Glomerular visceral epithelial cell (primary cell): ENCODE data around the gene XDH.

Experiments used
- DNase-seq: peaks from one replicate; pipeline ENCODE4 v3.0.0-alpha.2; 2016; ENCODE audit errors: extremely low spot score

Gene XDH

DNA sequence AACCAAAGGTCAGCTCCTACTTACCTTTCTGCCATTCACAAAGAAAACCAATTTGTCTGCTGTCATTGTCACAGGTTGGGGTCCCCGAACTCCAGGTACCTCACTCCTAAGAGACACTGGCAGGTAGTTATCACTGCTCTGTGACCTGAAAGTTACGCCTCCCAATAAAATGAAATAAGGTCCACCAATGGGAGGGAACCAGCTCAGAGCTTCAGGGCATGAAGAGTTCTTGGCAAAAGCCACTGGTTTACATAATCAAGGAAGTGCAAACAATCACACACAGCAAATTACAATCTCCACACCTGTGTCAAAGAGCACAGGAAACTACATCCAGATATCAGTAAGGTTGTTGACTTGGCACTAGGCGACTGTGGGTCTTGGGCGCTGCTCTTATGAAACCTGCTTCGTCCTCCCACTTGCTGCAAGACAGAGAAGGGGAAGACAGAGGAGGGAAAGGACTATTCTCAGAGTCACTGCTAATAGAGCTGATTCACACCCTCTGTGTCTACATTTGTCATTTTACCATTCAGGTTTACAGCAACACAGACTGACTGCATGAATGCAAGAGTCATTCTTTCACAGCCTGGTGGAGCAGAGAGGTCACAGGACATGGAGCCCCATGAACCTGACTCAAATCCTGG is at the start of gene XDH:
TSS of gene XDH (minus strand) at position 142 of the 641 bp plus-strand sequence. CDS start at position 66, 76 bp downstream.
- DNase-seq: no peak

DNA sequence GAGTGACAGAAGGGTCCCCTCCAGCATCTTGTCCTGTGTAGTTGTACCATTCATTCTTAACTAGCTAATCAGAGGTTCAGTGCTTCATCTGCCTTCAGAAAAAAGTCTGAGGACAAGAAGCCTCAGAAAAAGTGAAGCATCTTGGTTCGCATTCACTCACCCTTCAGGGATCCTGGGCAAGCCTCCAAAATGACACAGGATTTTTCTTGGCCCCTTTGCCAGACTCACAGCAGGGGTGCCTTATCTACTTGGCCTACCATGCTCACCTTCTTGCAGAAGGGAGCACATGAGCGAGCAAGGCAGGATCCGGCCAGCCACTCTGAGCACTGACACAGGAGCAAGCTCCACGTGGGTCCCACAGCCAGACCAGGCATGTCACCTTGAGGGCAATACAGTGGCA is 43.1 kb upstream of the XDH start:
- no peak for DNase-seq

DNA sequence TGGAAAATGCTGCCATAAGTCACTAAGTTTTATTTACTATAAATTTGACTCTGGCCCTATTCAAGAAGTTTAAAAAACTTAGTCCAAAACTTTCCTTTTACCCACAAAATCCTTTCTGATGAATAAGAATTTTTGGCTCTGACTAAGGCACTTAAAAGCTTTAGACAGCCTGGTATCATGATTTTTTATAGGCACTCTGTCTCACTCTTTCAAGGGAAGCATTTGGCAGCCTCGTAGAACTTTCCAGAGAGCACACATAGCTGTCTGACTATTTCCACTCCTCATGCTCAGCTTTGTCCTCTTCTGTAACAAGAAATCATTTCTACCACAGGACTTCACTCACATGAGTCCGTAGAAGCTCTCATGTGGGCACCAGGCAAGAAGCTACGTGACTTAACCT is 32.3 kb upstream of the XDH start:
- DNase-seq: no peak

DNA sequence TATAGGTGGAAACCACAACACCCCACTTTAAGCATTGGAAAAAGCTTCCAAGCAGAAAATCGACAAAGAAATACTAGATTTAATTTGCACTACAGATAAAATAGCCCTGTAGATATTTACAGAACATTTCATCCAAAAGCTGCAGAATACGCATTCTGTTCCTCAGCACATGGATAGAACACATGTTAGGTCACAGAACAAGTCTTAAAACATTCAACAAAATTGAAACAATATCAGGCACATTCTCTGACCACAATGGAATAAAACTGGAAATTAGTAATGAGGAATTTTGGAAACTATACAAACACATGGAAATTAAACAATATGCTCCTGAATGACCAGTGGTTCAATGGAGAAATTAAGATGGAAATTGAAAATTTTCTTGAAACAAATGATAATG is 27.8 kb upstream of the XDH start:
- no peak for DNase-seq

DNA sequence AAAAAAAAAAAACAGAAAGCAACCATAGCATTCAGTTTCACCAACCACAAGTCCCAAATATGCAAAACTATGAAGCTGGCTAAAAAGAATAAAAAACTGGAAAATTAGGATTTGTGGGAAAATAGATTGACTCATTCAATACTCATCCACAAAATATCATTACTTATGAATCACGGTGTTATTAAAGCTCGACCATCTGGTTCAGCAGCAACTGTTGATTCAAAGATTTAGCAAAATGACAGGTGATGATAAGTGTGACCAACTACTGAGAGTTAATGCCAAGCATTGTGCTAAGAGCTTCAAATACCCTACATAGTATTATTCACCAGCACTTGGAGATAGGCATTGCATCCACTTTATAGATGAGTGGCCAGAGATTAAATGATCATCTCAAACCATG is 26.2 kb upstream of the XDH start:
- peak; percentile 47 for DNase-seq

DNA sequence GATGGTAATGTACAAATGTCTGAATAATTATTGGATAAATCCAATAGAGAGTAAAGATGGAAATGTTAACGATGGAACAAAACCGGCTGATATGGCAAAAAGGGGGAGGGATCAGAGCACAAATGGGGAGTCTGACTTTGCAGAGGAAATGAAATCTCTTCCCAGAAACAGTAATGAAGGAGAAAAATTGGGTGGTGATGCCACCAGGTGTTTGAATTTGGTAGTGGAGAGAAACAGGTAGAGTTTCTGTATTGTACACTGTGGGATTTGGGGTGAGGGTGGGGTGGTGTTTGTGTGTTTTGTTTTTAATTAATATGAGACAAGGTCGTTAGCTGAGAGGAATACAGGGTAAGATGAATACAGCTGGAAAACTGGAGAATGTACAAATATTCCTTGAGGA is 20.4 kb upstream of the XDH start:
- no peak for DNase-seq

DNA sequence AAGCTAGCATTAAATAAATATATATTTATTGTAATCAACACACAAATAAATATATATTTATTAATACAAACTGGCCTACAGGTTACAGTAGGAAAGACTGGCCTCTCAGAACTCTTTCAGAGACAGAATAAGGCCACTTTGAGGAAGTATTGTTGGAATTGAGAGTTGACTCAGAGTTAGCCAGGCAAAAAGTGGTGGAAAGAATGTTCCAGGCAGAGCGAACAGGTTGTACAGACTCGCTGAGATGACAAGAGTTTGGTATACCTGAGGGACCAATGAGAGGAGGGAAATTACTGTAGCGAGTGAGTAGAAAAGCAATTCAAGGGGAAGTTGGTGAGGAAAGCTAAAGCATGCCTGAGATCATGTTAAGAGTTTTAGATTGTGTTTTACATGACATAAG is 19.0 kb upstream of the XDH start:
- DNase-seq: no peak

DNA sequence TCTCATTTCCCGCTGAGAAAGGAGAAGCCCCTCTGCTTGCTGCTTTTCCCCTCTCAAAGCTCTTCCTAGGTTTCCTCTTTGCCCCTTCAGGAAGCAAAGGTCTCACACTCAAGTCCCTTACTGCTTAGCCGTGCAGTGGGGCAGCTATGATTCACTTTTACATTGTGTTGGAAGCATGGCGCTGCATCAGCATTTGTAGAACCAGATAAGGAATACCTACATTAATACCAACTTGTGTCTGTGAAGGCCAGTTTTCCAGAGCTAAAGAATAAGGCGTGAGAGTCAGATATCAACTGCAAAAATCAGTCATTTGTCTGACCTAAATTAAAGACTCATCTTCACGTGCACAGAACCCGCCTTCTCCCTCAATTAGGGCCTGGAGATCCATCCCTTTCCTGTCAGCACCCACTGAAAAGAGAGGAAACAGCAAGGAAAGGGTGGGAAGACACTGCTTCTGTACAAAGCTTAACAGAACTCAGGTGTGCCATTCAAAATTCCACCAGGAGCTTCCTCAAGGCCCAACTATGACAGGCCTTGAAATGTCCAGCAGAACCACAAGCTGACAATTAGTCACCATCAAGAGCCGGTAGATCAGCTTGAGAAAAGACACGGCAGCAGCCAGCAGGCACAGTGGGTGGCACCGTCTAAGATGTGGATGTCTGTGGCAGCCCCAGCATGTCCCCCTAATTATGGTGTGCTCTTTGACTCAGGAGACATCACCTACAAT is 16.1 kb upstream of the XDH start:
- no peak for DNase-seq

DNA sequence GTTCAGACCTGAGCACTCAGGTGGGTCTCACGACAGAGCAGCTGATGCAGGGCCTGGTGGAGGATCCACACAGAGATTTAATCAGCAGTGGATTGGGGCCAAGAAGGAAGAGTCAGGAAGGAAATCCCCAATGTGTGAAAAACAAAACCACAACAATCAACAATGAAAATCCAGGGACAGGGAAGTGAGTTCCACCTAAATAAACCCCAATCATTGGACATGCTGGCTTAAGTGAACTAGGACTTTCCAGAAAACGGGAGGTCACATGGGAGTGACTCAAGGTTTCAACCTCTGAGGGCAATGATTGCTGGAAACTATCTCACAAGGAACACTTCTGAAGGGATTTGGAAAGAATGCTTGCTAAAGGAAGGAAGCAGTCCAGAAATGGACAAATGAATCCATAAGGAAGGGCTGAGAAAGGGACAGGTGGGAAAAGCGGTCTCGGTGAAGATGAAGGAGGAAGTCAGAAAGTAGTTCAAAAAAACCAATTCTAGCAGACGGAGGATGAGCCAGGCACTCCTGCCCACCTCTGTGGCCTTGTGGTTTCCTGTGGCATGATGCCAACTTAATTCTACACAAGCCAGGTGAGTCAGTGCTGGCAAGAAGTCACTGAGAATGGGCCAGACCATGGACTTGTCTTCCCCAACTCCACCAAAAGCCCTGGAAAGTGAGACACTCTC is 15.4 kb upstream of the XDH start:
- peak; percentile 77 for DNase-seq

DNA sequence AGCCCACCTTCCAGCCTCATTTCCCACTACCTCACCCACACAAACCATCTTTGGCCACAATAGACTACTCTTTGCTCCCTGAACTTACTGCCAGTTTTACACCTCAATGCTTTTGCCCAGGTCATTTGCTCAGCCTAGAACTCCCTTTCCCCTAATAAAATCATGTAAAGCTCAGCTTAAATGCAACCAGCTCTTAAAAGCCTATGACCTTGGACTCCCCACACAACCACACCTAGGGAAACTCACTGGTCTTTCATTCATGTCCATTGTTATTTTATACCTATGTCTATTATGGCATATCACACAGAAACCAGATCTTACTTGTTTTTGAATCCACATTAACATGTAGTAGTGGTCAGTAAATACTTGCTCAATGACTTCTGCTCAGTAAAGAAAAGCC is 14.5 kb upstream of the XDH start:
- no peak for DNase-seq

DNA sequence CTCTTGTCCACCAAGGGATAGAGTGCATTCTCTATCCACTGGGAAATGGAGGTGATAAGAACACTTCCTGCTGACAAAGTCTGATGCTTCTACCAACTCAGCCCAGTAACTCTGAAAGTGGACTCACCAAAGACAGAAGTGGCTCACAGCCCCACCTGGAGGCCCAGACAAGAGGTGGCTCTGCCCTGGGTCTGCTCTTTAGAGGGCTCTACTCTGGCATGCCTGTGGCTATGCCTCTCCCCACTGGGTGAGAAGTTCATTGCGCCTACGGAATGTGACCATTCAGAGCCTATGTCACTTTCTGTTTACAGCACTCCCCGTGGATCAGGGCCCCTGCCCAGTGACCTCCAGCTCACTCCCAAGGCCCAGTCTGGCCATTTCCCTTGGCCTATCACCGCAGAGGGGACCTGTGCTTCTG is 13.5 kb upstream of the XDH start:
- DNase-seq: peak; percentile 23

DNA sequence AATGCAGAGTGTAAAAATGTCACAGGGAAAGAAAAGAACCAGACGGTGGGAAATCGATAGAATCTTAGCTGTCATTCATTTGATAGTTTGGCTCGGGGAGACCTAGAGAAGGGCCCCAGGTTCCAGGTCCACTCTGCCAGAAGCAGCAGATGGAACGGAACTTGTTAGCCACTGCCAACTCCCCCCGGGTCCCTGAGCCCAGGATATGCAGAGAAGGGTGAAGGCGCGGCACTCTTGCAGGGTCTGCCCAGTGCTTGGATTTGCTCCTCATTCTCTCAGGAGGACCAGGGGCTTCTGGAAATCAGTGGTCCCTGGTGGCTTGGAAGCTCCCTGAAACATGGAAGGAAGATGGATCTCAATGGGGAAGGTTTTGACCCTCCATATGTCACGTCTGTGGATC is 11.6 kb upstream of the XDH start:
- no peak for DNase-seq

DNA sequence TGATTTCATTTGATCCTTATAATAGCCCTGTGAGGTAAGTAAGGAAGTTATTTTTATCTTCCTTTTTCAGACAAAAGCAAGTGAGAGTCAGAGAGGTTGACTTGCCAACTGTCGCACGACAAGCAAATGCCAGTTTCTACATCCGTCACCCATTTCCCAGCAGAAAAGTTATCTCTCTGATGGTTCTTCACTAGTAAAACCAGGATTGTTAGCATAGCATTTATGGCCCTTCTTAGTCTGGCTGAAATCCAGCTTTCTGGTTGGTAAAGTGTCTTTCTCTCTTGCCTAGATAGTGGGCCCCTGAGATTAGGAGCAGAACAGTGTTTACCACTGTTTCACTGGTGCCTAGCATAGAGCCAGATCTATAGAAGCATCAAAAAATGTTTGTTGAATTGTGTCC is 7.1 kb upstream of the XDH start:
- DNase-seq: no peak

DNA sequence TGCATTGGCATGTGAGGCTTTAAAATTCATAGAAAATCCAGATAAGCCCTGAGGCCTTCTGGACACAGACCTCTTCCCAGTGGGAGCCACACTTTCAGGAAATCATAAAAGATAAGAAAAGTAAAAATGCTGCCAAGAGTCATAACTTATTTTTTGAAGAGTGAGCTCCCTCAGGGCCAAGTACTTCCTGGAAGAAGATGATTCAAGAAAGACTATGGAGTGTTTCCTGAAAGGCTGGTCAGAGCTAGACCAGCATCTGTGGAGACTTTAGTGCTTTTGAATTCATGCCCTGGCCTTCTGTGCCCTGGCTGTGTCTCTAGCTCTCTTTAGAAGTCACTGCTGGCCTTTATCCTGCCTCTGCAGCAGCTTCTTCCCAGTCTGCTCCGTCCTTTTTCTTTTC is 6.4 kb upstream of the XDH start:
- no peak for DNase-seq

DNA sequence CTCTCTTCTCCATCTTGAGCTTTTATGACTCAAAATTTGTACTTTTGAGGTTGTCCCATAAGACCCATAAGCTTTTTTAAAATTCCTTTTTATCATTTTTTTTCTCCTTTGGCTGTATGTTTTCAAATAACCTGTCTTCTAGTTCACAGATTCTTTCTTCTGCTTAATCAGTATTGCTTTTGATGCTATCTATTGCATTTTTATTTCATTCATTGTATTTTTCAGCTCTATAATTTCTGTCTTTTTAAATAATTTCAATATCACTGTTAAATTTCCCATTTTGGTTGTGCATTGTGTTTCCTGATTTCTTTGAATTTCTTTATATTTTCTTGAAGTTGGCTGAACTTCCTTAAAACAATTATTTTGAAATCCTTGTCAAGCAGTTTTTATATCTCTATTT is 4.8 kb upstream of the XDH start:
- DNase-seq: no peak

DNA sequence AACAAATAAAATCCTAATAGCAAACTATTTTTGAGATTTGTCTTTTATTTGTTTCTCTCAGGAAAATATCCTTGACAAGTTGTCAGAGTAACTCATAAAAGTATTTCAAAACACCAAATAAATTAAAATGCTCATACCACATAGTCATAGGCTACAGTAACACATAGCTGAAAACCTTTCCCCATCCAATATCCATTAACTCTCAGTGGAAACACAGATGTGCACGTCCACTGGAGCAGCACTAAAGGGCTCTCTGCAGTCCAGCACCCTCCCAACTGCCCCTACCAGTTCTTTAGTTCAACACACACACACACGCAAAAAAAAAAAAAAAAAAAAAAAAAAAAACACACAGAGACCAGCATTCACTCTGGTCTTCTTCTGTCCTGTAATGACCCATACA is 879 bp upstream of the XDH start:
- peak; percentile 39 for DNase-seq

DNA sequence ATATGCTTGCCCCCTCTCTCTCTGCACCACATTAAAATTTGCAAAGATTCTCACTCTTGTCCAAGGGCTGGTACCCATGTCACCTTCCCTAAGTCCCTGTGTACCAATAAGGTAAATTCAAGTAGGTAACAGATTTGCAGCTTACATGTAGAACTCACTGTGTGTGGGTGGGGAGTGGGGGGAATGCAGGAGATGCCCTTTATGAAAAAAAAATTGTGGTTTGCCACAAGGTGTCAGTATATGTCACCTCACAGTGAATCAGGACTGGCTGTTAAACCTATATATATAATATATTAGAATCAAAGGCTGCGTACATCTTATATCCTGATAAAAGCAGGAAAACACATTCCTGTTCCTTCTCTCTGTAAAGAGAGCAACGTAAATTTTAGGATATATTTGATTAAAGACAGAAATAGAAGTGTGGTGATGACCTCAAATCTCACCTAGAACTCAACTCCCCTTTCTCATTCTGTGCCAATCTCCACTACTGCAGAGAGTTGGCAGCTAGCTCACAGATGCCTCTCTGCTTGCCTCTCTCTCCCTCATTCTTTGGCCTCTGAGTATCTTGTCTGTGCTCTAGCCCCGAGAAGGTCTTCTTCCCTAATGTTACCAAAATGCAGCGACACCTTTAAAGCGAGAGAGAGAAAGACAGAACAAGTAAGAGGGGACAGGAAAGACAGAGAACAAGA is 536 bp downstream of the XDH start:
- DNase-seq: no peak

DNA sequence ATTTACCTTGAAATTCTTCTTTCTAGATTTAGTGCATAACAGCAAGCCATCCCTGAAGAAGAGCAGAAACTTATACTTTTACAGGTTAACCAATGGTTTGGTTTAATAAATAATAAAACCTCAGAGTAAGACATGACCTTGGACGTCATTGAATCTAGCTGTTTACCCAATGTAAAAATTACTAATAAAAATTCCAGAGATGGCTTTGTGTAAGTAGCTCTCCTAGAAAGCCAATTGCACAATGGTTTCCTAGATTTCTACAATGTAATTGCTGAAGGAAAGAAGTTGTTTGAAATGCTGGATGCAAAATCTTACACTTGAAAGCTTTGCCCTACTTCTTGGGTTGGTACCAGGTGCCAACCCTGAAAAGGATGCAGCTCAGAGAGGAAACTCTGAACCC is 1.5 kb downstream of the XDH start:
- no peak for DNase-seq

DNA sequence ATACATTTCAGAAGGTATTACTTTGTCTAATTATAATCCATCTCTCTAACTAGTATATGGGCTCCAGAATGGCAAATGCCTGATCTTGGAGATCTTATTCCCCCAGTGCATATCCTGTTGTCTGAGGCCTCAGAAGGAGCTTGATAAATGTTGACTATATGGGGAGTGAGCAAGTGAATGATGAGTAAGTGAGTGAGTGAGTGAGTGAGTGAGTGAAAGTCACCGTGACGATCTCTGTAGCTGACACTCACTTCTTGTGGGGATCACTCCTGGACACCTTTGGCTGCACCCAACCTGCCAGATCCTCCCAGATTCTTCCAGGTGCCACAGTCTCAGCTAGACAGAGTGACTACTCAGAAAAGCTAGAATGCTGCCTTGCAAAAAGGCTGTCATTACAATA is 2.8 kb downstream of the XDH start:
- no peak for DNase-seq

DNA sequence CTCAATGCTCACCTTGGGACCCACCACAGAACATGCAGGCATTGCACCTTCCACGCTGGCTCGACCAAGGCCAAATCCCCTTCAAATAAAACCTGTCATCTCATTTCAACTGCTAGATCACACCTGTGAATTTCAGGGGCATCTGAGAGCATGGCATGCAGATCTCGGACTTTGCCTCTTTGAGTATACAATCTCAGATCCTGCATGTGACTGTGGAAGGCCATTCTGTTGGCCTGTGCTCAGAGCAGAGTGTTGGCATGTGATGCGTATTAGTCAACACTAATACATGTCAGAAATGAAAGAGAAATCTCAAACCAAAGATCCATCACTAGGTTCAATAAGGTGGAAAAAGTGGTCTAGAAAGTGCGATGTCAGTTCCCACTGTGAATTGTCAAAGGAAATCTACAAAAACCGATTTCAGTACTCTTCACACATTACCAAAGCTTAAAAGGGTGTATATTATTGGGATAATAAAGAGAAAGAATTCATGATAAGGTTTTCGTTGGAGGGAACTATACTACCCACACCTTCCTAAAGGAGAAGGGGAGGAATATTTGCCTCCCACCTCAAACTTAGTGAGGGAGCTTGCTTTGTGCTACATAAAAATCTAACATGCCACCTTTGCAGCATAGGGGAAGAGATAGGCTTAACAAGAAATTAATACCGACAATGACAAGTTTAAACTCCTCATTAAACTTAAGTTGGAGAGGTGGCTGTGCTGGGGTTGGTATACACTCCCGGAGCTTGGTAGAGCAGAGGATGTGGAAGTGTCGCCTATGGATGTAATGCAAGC is 7.8 kb downstream of the XDH start:
- no peak for DNase-seq

DNA sequence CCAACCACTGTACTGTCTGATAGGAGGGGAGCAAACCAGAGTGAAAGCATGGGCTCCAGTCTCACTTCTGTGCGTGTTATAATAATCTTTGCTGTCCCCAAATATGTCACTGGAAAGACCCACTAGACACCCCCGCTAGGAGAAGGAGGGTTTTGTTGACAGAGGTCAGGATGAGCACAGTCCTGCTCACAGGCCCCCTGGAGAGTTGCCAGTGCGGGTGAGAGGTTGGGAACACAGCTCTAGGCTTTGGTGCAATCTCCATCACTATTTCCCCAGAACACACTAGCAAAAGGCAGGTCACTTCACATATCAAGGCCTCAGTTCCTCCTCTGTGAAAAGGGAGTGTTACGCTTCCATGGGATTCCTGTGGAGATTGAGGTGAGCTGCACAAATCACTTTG is 9.7 kb downstream of the XDH start:
- DNase-seq: no peak

DNA sequence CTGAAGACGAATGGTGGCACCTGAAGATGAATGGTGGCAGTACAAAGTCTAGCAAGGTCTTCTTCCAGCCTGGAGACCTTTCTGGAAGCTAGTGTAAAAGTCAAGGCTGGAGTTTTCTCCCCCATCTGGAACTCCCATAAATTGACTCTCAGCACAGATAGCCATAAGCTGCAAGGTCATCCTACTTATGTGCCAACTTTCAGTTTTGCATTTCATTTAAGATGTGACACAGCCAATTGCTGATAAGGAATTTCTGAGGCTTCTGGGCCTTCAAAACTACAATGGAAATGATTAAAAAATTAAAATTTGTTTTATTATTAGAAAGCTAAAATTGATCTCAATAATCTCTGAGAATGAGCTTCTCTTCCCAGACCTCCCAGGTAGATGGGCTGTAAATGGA is 10.2 kb downstream of the XDH start:
- DNase-seq: no peak
